Endodermal cell (in vitro differentiated cells): ENCODE measurements around the gene BRSK1. TPM values are rescaled to one million over a fixed set of nuclear protein-coding genes. Genes with fewer than 3 reads are reported as not detected.

Experiments
- DNase-seq: peaks from one replicate; pipeline ENCODE4 v3.0.0-alpha.2; 2017
- H3K27ac ChIP-seq: 2 replicates; pipeline ENCODE4 v1.5.1; 2013; ENCODE audit warnings: mild to moderate bottlenecking, low read depth, low read length, moderate library complexity
- H3K27me3 ChIP-seq: 2 replicates; pipeline ENCODE4 v1.6.1; 2013; ENCODE audit warnings: mild to moderate bottlenecking, low read length, moderate library complexity; ENCODE audit not compliant: insufficient read depth, control insufficient read depth, poor library complexity, severe bottlenecking
- H3K36me3 ChIP-seq: 2 replicates; pipeline ENCODE4 v1.7.0; 2013; ENCODE audit warnings: mild to moderate bottlenecking, low read length, moderate library complexity; ENCODE audit not compliant: control insufficient read depth, insufficient read depth
- H3K4me1 ChIP-seq: one replicate; pipeline ENCODE4 v1.7.0; 2013; ENCODE audit warnings: low read length; ENCODE audit not compliant: control insufficient read depth, insufficient read depth
- H3K4me3 ChIP-seq: 2 replicates; pipeline ENCODE4 v1.5.1; 2013; ENCODE audit warnings: mild to moderate bottlenecking, low read length, moderate library complexity
- H3K9ac ChIP-seq: 2 replicates; pipeline ENCODE4 v1.6.1; 2013; ENCODE audit warnings: mild to moderate bottlenecking, low read length, moderate library complexity; ENCODE audit not compliant: poor library complexity, severe bottlenecking; ENCODE audit errors: extremely low read depth
- H3K9me3 ChIP-seq: 2 replicates; pipeline ENCODE4 v1.6.1; 2013; ENCODE audit warnings: mild to moderate bottlenecking, low read length, moderate library complexity; ENCODE audit not compliant: control insufficient read depth
- H3K27ac Mint-ChIP-seq: 2 replicates; pipeline ENCODE4 v1.8.0; 2020; ENCODE audit warnings: mixed read lengths
- H3K27me3 Mint-ChIP-seq: 2 replicates; pipeline ENCODE4 v1.8.0; 2021; ENCODE audit warnings: mild to moderate bottlenecking, mixed read lengths; ENCODE audit not compliant: insufficient read depth
- H3K36me3 Mint-ChIP-seq: 2 replicates; pipeline ENCODE4 v1.8.0; 2020; ENCODE audit warnings: low read depth, mixed read lengths
- H3K4me1 Mint-ChIP-seq: 2 replicates; pipeline ENCODE4 v1.8.0; 2020; ENCODE audit warnings: mixed read lengths
- H3K4me3 Mint-ChIP-seq: 2 replicates; pipeline ENCODE4 v1.8.0; 2020; ENCODE audit warnings: mild to moderate bottlenecking, moderate library complexity, mixed read lengths
- H3K9me3 Mint-ChIP-seq: 2 replicates; pipeline ENCODE4 v1.8.0; 2020; ENCODE audit warnings: mild to moderate bottlenecking, mixed read lengths
- CTCF ChIP-seq: fragments of 200-600 bp; sonication (generic); conservative IDR thresholded peaks from 2 replicates; pipeline ENCODE4 v1.5.0; 2021; ENCODE audit warnings: antibody characterized with exemption, mild to moderate bottlenecking
- WGBS, 2 experiments: methylation state at CpG; one replicate each; pipeline versions ENCODE4 v1.1.5 to v1.1.7; 2013; ENCODE audit warnings: missing lambda C conversion rate in 2 of 2, mixed read lengths in 1 of 2; ENCODE audit not compliant: insufficient coverage in 1 of 2, insufficient read length in 1 of 2; 5-methylcytosine and 5-hydroxymethylcytosine counted together
- total RNA-seq, 2 donors: library from RNA; stranded (reverse); fragmentation: NEBNext Ultra II Directional in 1 of 2; extraction: Animal tissue kit (Norgen Biotek cat#: 25700) in 1 of 2; gene quantifications; 2 replicates in 1 of 2; 3 replicates in 1 of 2; pipeline ENCODE4 v1.2.1, GENCODE V29; 2021

Gene BRSK1
- total RNA-seq, 2 donors from 2014 or later = 75.9 to 91.4 TPM

GRCh38 chr19:55289117-55289796 is 5.5 kb downstream of the BRSK1 start:
- Histone ChIP-seq H3K36me3 (peaks cover 58% of the 10 kb centered on the region), H3K27me3 (no peaks in the 10 kb centered on the region), H3K9me3 (no peaks in the 10 kb centered on the region), H3K4me1 (no peaks in the 10 kb centered on the region), H3K4me3 (no peak overlapping the region), H3K27ac (no peak overlapping the region), H3K9ac (no peak overlapping the region)
- TF ChIP-seq CTCF = no peak
- no peaks in the 10 kb centered on the region for H3K9me3 Mint-ChIP-seq
- H3K27ac Mint-ChIP-seq = no peak overlapping the region
- H3K4me1 Mint-ChIP-seq = peaks cover 6% of the 10 kb centered on the region
- peaks cover 50% of the 10 kb centered on the region for H3K36me3 Mint-ChIP-seq
- H3K27me3 Mint-ChIP-seq = no peaks in the 10 kb centered on the region
- 95 to 97% methylated on average over 5 to 9 of the region's 9 CpGs for WGBS, 2 experiments
- no peak for DNase-seq
- no peak overlapping the region for H3K4me3 Mint-ChIP-seq

- Histone ChIP-seq H3K27ac (no peak overlapping the region), H3K4me1 (no peaks in the 10 kb centered on the region), H3K9ac (no peak overlapping the region), H3K9me3 (no peaks in the 10 kb centered on the region), H3K27me3 (no peaks in the 10 kb centered on the region), H3K4me3 (no peak overlapping the region), H3K36me3 (peaks cover 44% of the 10 kb centered on the region)
- H3K27ac Mint-ChIP-seq = no peak overlapping the region
- TF ChIP-seq CTCF = no peak
- H3K4me1 Mint-ChIP-seq = peaks cover 6% of the 10 kb centered on the region
- no peaks in the 10 kb centered on the region for H3K9me3 Mint-ChIP-seq
- 95 to 97% methylated on average over 8 to 10 of the region's 10 CpGs for WGBS, 2 experiments
- H3K27me3 Mint-ChIP-seq = no peaks in the 10 kb centered on the region
- no peak overlapping the region for H3K4me3 Mint-ChIP-seq
- no peak for DNase-seq
- peaks cover 47% of the 10 kb centered on the region for H3K36me3 Mint-ChIP-seq
Observed at GRCh38 chr19:55297267-55297666, 13.5 kb downstream of the BRSK1 start.

- DNase-seq = no peak
- no peaks in the 10 kb centered on the region for H3K27me3 Mint-ChIP-seq
- H3K4me1 Mint-ChIP-seq = peaks cover 6% of the 10 kb centered on the region
- H3K4me3 ChIP-seq = no peak overlapping the region
- H3K9me3 Mint-ChIP-seq = no peaks in the 10 kb centered on the region
- H3K9ac ChIP-seq = no peak overlapping the region
- H3K27ac Mint-ChIP-seq = no peak overlapping the region
- no peaks in the 10 kb centered on the region for H3K9me3 ChIP-seq
- no peaks in the 10 kb centered on the region for H3K4me1 ChIP-seq
- no peak overlapping the region for H3K27ac ChIP-seq
- no peak overlapping the region for H3K4me3 Mint-ChIP-seq
- H3K36me3 Mint-ChIP-seq = peaks cover 55% of the 10 kb centered on the region
- 90 to 97% methylated on average over 9 to 10 of the region's 10 CpGs for whole genome bisulfite sequencing, 2 experiments
- no peaks in the 10 kb centered on the region for H3K27me3 ChIP-seq
- H3K36me3 ChIP-seq = peaks cover 59% of the 10 kb centered on the region
- TF ChIP-seq CTCF = no peak
Observed at GRCh38 chr19:55299991-55300390, 16.2 kb downstream of the BRSK1 start.
